Measurements from ENCODE around the gene OR5D16.
"Not testable (repeated sequence)": the region's sequence is repeated elsewhere in the genome, so short reads cannot be mapped to it uniquely, and the experiment has no call there.

OR5D16 gene

DNA sequence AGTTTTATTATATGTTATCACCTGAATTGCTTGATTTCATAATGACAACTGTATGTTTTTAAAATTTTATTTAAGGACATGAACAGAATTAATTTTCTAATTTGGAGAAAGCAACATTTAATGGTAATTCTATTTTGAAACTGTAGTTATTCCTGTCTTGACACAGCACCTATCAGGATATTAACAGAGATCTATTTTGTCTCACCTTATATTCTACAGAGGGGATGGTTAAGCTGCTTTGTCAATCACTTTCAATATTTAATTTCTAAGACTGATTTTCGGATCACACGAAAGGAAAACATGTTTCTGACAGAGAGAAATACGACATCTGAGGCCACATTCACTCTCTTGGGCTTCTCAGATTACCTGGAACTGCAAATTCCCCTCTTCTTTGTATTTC lies at the start of gene OR5D16:
OR5D16 (plus strand) TSS at position 301 of the 400 bp plus-strand sequence; CDS start at position 301, 0 bp downstream.
- no peak for TF ChIP-seq GATA1 (IDR thresholded peaks at IDR 0.05; ENCODE audit: low read depth, low read length)
- no peak for DNase-seq

DNA sequence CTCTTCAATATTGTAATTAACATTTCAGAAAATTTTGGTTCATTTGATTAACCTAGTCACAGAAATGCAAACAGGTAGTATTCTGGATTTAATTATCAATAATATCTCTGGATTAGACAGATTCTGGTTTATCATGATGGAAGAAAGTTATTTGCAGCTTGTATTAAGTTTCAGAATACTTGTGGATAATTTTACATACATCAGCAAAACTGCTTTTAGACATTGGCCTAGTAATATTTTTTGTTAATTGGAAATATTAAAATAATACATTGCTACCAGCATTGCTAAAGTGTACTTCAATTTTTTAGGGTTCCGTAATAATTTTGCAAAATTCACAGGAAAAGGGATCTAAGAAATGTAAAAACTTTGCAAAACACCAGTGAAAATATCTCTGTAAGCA lies 46.9 kb upstream of the OR5D16 start:
- no peak for TF ChIP-seq GATA1 (IDR thresholded peaks at IDR 0.05; ENCODE audit: low read depth, low read length)
- no peak for TF ChIP-seq POLR2A (IDR thresholded peaks at IDR 0.05; ENCODE audit: low read length)
- DNase-seq: no peak

DNA sequence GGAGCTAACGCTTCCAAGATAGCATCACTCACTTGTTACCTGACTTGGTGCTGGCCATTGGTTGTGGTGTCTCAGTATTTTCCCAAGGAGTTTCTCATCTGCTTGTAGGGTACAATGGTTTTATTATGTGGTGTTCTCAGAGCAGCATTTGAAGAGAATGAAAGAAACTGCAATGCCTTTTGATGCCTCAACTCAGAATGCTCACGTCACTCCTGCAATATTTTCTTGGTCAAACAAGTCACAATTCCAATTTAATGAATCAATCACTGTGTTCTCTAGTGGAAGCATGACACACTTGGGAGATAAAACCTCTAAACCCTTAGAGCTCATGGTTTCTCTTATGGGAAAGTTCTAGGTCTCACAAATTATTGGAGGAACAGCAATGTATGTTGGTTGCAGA lies 45.2 kb upstream of the OR5D16 start:
- TF ChIP-seq GATA1 (IDR thresholded peaks at IDR 0.05; ENCODE audit: low read depth, low read length): no peak
- TF ChIP-seq POLR2A (IDR thresholded peaks at IDR 0.05; ENCODE audit: low read length): no peak

GRCh38 chr11:55795256-55795655 lies 43.3 kb upstream of the OR5D16 start, which contains the start of gene OR5D14:
Gene OR5D14, plus strand, starts transcription at chr11:55795556. Its CDS starts 0 bp downstream, at chr11:55795556.
- TF ChIP-seq GATA1 (IDR thresholded peaks at IDR 0.05; ENCODE audit: low read depth, low read length) (no peak), POLR2A (IDR thresholded peaks at IDR 0.05; ENCODE audit: low read length) (no peak)
- DNase-seq: no peak

More for the DNA sequence above, 45.2 kb upstream of the OR5D16 start:
- DNase-seq: no peak

- TF ChIP-seq POLR2A (IDR thresholded peaks at IDR 0.05; ENCODE audit: low read length) (no peak), GATA1 (IDR thresholded peaks at IDR 0.05; ENCODE audit: low read depth, low read length) (no peak)
- no peak for DNase-seq
Observed at GRCh38 chr11:55806248-55806647, 32.3 kb upstream of the OR5D16 start.

- TF ChIP-seq GATA1 (IDR thresholded peaks at IDR 0.05; ENCODE audit: low read depth, low read length): no peak
- no peak for TF ChIP-seq POLR2A (IDR thresholded peaks at IDR 0.05; ENCODE audit: low read length)
- DNase-seq: no peak
Observed at GRCh38 chr11:55811067-55811466, 27.5 kb upstream of the OR5D16 start, which contains the start of gene OR5L1. Gene OR5L1, plus strand, starts transcription at chr11:55811367. Its CDS starts 100 bp downstream, at chr11:55811467.

GRCh38 chr11:55819330-55819729 lies 19.2 kb upstream of the OR5D16 start, which contains the start of gene OR5D18:
Gene OR5D18, plus strand, starts transcription at chr11:55819630. Its CDS starts 0 bp downstream, at chr11:55819630.
- TF ChIP-seq GATA1 (IDR thresholded peaks at IDR 0.05; ENCODE audit: low read depth, low read length) (no peak), POLR2A (IDR thresholded peaks at IDR 0.05; ENCODE audit: low read length) (no peak)
- DNase-seq: no peak

DNA sequence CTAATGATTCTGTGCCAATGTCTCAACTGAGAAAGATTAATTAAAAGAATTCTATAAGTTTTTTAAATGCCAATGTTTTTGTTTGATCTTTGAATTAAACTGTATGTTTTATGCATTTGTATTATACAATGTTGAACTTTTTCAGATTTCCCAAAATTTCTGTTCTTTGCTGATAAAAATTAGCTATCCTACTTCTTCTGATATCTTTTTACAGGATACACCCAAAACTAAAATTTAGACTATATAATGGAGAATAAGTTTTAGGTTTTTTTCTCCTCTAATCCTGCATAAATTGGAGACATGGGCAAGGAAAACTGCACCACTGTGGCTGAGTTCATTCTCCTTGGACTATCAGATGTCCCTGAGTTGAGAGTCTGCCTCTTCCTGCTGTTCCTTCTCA lies 11.6 kb upstream of the OR5D16 start, which contains the start of gene OR5L2:
OR5L2 (plus strand) TSS at position 301 of the 400 bp plus-strand sequence; CDS start at position 301, 0 bp downstream.
- no peak for DNase-seq
- no peak for TF ChIP-seq POLR2A (IDR thresholded peaks at IDR 0.05; ENCODE audit: low read length)
- no peak for TF ChIP-seq GATA1 (IDR thresholded peaks at IDR 0.05; ENCODE audit: low read depth, low read length)

- TF ChIP-seq POLR2A (IDR thresholded peaks at IDR 0.05; ENCODE audit: low read length): no peak
- TF ChIP-seq GATA1 (IDR thresholded peaks at IDR 0.05; ENCODE audit: low read depth, low read length): no peak
- no peak for DNase-seq
Observed at GRCh38 chr11:55847453-55847852, 8.9 kb downstream of the OR5D16 start.

GRCh38 chr11:55849037-55849436 lies 10.5 kb downstream of the OR5D16 start:
- DNase-seq: no peak
- TF ChIP-seq GATA1 (IDR thresholded peaks at IDR 0.05; ENCODE audit: low read depth, low read length): no peak
- TF ChIP-seq POLR2A (IDR thresholded peaks at IDR 0.05; ENCODE audit: low read length): no peak

GRCh38 chr11:55852141-55852540 lies 13.6 kb downstream of the OR5D16 start:
- TF ChIP-seq POLR2A (IDR thresholded peaks at IDR 0.05; ENCODE audit: low read length) (no peak), GATA1 (IDR thresholded peaks at IDR 0.05; ENCODE audit: low read depth, low read length) (no peak)
- no peak for DNase-seq

DNA sequence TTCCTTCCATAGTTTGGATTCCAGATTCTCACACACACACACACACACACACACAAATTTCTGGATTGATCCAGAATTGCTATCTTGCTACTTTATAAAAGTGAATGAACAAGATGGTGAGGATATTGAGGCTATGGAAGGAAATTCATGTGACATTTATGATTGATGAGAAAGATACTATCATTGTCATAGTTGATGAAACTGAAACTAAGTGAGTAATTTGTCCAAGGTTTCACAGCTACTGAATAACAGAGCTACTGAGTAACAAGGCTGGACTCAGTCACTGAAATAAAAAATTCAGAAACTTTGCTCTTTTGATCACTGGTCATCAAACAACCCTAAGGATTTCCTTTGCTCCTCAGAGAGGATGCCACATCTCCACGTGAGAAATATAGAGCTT lies 16.2 kb downstream of the OR5D16 start:
- TF ChIP-seq GATA1 (IDR thresholded peaks at IDR 0.05; ENCODE audit: low read depth, low read length): no peak
- TF ChIP-seq POLR2A (IDR thresholded peaks at IDR 0.05; ENCODE audit: low read length): no peak
- DNase-seq: no peak

DNA sequence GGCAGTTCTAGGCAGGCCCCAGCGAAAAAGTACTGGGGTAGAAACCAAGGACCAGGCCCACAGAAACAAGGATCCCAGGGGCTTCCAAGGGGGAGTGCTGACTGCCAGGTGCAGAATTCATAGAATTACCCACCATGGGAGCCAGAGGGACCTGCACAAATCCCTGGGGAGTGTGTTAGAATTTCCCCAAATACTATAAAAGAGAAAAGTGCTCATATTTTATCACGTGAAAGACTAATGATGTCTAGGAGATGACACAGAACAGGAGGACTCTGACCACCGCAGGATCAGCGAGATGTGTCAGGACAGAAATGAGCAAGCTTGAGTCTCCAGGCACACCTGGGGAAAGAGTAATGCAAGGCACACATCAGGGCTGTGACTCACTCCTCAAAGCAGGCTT lies 28.8 kb downstream of the OR5D16 start:
- not testable (repeated sequence) for DNase-seq

GRCh38 chr11:55872731-55873130 lies 34.2 kb downstream of the OR5D16 start:
- DNase-seq: not testable (repeated sequence)

GRCh38 chr11:55873146-55873545 lies 34.6 kb downstream of the OR5D16 start:
- DNase-seq: not testable (repeated sequence)

GRCh38 chr11:55882997-55883396 lies 44.4 kb downstream of the OR5D16 start, which contains the start of gene TRIM51:
Gene TRIM51, plus strand, starts transcription at chr11:55883297. Its CDS starts 2,132 bp downstream, at chr11:55885429.
- DNase-seq: not testable (repeated sequence)

GRCh38 chr11:55884995-55885394 lies 46.4 kb downstream of the OR5D16 start:
- DNase-seq: not testable (repeated sequence)

GRCh38 chr11:55885481-55885880 lies 46.9 kb downstream of the OR5D16 start:
- not testable (repeated sequence) for DNase-seq
